Measurements from ENCODE around the gene PAGR1. TPM values are rescaled to one million over a fixed set of nuclear protein-coding genes. Genes with fewer than 3 reads are reported as not detected.
A peak's percentile ranks its signal among the peaks of the same experiment; 100 is the strongest.
"Not testable (repeated sequence)": the region's sequence is repeated elsewhere in the genome, so short reads cannot be mapped to it uniquely, and the experiment has no call there.

Gene PAGR1
- polyA plus RNA-seq, 1 experiment = 15.6 TPM

GRCh38 chr16:29790183-29790948, 25.6 kb upstream of the PAGR1 start, which contains the start of gene KIF22:
Gene KIF22 (plus strand): TSS chr16:29790751. CDS start chr16:29790760, 9 bp downstream.
- Histone ChIP-seq H3K4me3 (ENCODE audit: low read depth, low read length) (peak within 1 kb of the TSS; percentile 85), H3K27me3 (ENCODE audit: control insufficient read depth, insufficient read depth, low read length) (no peaks in the 10 kb centered on the region), H3K36me3 (ENCODE audit: control insufficient read depth, insufficient read depth, low read length) (no peaks in the 10 kb centered on the region)
- DNase-seq (ENCODE audit: low read depth) = peak; percentile 90
- ChIA-PET POLR2A (no interaction called here), CTCF (interaction anchor here (0.8 to 2.2 kb wide), 22 partner anchors 9 to 242 kb away, joined by 3 to 35 read pairs (median 4); partner anchors contain the start of genes MVP and PAGR1)
- peak; percentile 86 for TF ChIP-seq CTCF (IDR thresholded peaks at IDR 0.05; ENCODE audit: insufficient read depth, low read depth, low read length)

DNA sequence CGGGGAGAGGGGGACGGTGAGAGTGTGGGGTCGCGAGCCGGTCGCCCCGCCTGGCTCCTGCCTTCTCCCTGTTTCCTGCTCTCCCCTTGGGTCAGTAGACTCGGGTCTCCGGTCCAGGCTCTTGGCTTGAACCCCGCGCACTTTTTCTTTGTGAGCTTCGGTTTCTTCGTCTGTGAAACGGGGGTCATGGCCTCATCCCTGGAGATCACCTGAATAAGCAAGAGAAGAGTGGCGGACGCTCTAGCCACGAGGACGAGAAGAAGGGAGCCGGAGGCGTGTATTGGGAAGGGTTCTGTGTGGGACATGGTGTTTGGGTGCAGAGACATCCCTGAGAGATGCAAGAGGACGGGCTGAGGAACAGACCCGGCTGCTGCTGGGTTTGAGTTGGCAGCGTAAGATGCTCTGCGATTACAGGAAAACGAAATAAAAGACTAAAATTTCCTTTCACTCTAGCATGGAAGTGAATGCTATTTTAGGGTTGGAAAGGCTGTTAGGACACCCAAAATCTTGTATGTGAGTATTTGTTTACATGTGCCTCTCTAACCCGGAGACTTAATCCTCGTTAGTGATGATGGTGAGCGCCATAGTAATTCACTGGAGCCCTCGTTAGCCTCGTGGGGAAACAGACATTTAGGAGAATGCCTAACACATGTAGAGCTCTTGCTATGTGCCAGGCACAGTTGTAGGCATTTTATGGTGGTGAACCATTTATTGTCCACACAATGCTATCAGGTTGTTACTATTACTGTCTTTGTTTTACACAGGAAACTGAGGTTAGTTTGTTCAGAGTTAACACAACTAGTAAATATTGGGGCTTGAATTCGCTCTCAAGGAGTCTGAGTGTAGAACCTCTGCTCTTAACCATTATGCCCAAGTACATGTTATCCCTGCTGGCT, 24.8 kb upstream of the PAGR1 start:
- DNase-seq (ENCODE audit: low read depth) = no peak
- H3K36me3 ChIP-seq (ENCODE audit: control insufficient read depth, insufficient read depth, low read length) = no peaks in the 10 kb centered on the region
- peak overlapping the region; percentile 85 for H3K4me3 ChIP-seq (ENCODE audit: low read depth, low read length)
- H3K27me3 ChIP-seq (ENCODE audit: control insufficient read depth, insufficient read depth, low read length) = no peaks in the 10 kb centered on the region
- TF ChIP-seq CTCF (IDR thresholded peaks at IDR 0.05; ENCODE audit: insufficient read depth, low read depth, low read length) = no peak
- ChIA-PET CTCF (interaction anchor here (0.8 to 2.2 kb wide), 17 partner anchors 8 to 241 kb away, joined by 3 to 35 read pairs (median 4); partner anchors contain the start of genes MVP and PAGR1), POLR2A (no interaction called here)

DNA sequence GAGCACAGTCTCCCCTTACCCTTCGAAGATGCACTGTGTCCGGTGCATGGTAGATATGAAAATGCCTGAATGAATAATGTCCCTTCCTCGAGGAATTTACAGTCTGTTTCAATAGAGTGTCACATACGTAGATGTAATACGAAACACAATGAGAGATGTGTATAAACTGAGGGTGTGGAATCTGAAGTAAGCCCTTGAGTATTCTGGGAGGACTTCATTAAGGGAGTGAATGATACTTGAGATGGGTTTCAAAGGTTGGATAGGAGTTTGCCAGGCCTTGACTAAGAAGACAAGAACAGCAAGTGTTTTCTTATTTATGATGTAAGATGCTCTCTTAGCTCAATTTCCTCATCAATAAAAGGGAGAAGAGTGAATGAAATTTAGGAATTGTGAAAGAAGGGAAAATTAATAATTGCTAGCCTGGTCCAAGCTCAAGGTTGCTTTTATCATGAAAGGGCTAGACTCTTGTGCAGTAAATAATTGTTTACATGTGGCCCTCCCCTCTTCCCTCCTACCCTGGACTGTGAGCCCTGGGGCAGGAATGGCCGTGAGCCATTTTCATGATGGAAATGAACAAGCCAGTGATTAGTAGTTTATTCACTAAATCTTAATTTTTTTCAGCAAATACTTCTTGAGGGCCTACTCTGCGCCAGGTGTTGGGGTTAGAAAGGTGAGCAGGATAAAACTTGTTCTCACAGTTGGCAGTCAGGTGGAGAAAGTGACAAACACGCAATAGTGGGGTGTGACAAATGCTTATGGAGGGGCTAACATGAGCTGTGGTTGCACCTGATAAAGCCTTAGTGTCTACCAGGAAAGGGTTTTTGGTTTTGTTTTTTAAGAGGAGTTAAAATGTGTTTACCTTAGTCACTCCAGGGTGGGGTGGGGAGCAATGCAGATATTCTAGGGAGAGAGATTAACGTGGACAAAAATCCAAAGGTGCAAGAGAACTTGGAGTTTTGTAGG, 23.8 kb upstream of the PAGR1 start:
- Histone ChIP-seq H3K27me3 (ENCODE audit: control insufficient read depth, insufficient read depth, low read length) (no peaks in the 10 kb centered on the region), H3K36me3 (ENCODE audit: control insufficient read depth, insufficient read depth, low read length) (peaks cover 1% of the 10 kb centered on the region), H3K4me3 (ENCODE audit: low read depth, low read length) (peak overlapping the region; percentile 85)
- TF ChIP-seq CTCF (IDR thresholded peaks at IDR 0.05; ENCODE audit: insufficient read depth, low read depth, low read length) = no peak
- CTCF ChIA-PET = no interaction called here
- no peak for DNase-seq (ENCODE audit: low read depth)
- POLR2A ChIA-PET = no interaction called here

- POLR2A ChIA-PET; DNase-seq (ENCODE audit: low read depth); H3K27me3 ChIP-seq (ENCODE audit: control insufficient read depth, insufficient read depth, low read length); H3K36me3 ChIP-seq (ENCODE audit: control insufficient read depth, insufficient read depth, low read length); H3K4me3 ChIP-seq (ENCODE audit: low read depth, low read length): not testable (repeated sequence)
- CTCF ChIA-PET = interaction anchor here (1.2 kb wide), 1 partner anchor 8 kb away, joined by 3 read pairs; no protein-coding TSS in a partner anchor
These were observed 22.8 kb upstream of the PAGR1 start for GRCh38 chr16:29793153-29793552.

DNA sequence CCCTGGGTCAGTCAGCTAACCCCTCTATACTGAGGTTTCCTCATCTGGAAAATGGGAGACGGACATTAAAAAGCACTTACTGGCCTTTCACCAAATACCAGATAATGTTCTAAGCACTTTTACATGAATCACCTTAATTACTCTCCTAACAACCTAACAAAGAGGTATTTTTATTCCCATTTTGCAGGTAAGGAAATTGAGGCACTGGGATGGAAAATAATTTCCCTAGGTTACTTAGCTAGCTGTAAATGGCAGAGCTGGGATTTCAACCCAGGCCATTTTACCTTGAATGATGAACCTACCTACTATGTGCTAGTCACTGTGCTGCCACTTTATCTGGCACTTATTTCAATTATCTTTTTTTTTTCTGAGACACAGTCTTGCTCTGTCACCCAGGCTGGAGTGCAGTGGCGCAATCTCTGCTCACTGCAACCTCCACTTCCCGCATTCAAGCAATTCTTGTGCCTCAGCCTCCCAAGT, 21.7 kb upstream of the PAGR1 start:
- TF ChIP-seq CTCF (IDR thresholded peaks at IDR 0.05; ENCODE audit: insufficient read depth, low read depth, low read length) = no peak
- POLR2A ChIA-PET = no interaction called here
- CTCF ChIA-PET = interaction anchor here (0.6 to 1.2 kb wide), 3 partner anchors 10 to 107 kb away, joined by 4 read pairs; no protein-coding TSS in a partner anchor
- Histone ChIP-seq H3K36me3 (ENCODE audit: control insufficient read depth, insufficient read depth, low read length) (peaks cover 1% of the 10 kb centered on the region), H3K4me3 (ENCODE audit: low read depth, low read length) (no peak overlapping the region), H3K27me3 (ENCODE audit: control insufficient read depth, insufficient read depth, low read length) (no peaks in the 10 kb centered on the region)
- DNase-seq (ENCODE audit: low read depth) = no peak

Data from BJ (cell line).